ENCODE results near the gene ZIC1.

Gene ZIC1

GRCh38 chr3:147397155-147397874 lies 11.8 kb upstream of the ZIC1 start:
- DNase-seq = no peak

- DNase-seq = no peak
Measured at GRCh38 chr3:147397875-147398812, 11.0 kb upstream of the ZIC1 start.

GRCh38 chr3:147398813-147399534 lies 10.2 kb upstream of the ZIC1 start:
- no peak for DNase-seq

DNA sequence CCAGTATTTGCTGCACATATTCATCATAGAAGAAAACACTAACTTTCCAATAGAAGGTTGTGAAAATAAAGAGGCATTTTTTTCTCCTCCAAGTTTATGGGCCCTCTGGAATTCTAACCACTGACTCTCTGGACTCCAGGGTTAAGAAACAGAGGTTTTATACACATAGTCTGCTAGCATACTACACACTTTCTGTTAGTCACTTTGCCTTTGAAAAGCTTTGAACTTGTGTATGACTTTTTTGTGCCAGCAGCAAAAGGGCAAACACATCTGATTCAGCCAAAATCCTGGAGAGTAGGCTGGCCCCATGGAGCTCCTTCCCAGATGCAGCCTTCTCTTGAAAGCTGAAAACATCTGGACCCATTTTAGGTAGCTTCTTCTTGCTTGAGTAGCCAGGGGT lies 9.1 kb upstream of the ZIC1 start:
- no peak for DNase-seq

DNA sequence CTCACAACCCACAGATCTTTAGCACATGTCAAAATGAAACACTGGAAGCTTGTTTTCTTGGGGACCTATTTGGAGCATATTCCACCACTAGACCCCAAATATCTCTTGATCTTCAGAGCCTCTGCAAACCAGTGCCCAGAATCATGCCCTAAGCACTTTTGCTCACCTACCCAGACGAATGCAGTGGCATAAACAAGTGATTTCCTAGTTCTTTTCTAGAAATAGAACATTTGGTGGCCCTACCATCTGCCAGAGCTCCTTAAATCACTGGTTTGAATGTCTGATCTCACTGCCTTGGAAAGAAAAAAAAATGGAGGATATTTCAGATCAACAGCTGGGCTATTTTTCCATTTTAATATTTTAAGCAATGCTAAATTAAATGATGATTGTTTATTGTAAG lies 8.2 kb upstream of the ZIC1 start:
- DNase-seq = no peak

DNA sequence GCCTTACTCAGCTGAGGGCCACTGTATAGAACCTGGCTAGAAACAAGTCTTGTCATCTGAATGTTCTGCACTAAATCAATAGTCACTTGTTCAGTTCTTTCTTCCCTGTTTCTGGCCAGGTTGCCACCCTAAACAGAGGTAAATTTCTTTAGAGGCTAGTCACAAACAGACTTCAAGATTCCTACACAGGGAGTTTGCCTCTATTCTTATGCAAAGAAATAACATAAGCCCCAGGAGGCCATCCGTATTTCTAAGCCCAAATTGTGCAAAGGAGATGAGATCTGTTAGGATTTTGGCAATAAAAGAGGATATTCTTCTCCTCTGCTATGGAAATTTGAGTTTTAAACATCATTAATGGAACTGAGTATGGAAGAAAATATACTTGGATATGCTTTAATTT lies 7.7 kb upstream of the ZIC1 start:
- DNase-seq = no peak

DNA sequence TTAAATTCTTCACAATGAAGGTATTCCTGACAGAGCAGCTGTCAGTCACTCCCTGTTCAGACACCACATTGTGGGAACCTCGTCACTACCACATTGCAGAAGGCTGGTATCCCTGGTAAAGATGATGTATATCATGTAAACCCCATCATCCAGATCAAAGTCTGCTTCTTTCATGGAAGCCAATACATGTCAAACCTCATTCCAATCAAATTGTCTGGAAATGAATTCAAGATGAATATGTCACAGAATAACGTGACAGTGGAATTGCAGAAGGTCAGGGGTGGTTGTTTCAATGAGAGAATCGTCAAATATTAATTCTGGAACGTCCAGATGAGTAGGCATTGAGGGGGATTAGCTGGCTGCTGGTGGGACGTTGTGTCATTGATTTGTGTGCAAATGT lies 7.0 kb upstream of the ZIC1 start:
- no peak for DNase-seq

DNA sequence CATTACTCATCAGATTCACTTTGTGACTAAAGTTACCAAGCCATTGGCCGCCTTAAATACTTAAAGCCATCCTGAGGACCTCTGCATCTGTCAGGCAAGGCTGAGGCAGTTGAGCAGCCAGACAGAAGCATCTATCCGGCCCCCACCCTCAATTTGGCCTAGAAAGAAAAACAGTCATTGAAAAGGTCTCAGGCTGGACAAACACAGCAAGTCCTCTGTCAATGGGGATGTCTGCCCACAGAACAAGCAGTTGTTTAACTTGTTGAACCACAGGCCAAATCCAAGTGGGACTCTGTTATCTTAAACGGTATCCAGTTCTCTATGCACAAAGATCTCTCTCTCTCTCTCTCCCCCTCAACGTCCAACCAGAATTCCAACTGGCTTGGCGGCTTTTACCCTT lies 5.7 kb upstream of the ZIC1 start:
- DNase-seq = no peak

GRCh38 chr3:147404000-147404799 lies 5.0 kb upstream of the ZIC1 start:
- DNase-seq = no peak

DNA sequence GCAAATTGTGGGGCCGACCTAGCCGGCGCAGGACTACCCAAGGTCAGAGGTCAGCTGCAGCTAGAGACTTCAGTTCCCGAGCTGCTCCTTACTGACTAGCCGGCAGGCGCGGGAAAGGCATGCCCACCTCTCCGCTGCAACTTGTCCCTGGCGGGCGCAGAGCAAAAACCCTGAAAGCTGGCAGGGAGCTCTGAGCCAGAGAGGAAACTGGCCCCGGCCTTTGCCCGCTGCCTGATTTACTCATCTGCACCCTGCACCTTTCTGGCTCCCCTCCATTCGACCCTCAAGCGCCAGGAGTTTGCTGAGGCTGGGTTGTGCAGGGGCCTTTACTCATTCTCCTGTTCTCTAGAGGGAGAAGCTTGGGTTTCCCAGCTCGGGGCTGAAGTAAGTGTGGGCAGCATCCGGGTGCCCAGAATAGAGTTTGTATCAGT lies 4.3 kb upstream of the ZIC1 start:
- no peak for DNase-seq

DNA sequence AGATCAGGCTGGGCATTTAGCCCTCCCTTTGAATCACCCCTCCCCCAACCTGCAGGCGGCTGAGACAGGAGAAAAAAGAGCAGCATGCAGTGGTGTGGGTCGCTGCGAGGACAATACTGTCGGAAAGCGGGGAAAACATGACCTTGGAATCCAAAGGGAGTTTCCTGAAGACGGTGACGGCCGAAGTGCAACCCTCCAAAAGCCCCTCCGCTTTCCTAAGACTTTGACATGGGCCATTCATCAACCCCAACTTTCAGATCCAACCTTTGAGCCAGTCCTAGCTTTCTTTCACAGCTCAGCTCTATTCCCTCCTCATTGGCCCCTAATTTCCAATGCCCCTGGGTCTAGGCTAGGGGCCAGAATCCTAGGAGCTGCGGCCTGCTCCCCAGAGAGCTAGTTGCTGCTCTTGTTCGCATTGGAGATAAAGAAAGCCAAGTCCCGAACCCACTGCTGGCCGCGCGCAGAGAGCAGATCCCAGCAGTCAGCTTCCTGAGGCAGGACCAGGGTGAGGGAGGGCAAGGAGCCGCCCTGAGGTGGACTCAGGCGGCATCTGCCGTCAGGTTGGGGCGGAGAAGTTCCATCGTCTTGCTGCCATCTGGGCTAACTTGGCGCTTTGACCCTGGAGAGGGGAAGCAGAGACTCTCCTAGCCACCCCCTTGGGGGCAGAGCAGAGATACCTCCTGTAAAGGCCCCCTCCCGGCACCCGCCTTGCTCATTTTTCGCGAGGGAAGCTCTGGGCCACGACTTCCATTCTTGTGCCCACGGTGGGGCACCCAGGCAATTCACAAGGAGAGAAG lies 3.7 kb upstream of the ZIC1 start:
- no peak for DNase-seq

GRCh38 chr3:147406028-147406931 lies 2.9 kb upstream of the ZIC1 start, which contains the start of gene ZIC4:
TSS of gene ZIC4 (minus strand) at chr3:147406543. CDS start at chr3:147402797, 3,746 bp downstream.
- no peak for DNase-seq

- no peak for DNase-seq
Measured at GRCh38 chr3:147407114-147407497, 2.1 kb upstream of the ZIC1 start.

GRCh38 chr3:147407498-147408187 lies 1.5 kb upstream of the ZIC1 start:
- no peak for DNase-seq

- DNase-seq = no peak
Measured at GRCh38 chr3:147408188-147409100, 721 bp upstream of the ZIC1 start.

DNA sequence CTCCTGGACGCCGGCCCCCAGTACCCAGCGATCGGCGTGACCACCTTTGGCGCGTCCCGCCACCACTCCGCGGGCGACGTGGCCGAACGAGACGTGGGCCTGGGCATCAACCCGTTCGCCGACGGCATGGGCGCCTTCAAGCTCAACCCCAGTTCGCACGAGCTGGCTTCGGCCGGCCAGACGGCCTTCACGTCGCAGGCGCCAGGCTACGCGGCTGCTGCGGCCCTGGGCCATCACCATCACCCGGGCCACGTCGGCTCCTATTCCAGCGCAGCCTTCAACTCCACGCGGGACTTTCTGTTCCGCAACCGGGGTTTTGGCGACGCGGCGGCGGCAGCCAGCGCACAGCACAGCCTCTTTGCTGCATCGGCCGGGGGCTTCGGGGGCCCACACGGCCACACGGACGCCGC lies 956 bp downstream of the ZIC1 start:
- no peak for DNase-seq

DNA sequence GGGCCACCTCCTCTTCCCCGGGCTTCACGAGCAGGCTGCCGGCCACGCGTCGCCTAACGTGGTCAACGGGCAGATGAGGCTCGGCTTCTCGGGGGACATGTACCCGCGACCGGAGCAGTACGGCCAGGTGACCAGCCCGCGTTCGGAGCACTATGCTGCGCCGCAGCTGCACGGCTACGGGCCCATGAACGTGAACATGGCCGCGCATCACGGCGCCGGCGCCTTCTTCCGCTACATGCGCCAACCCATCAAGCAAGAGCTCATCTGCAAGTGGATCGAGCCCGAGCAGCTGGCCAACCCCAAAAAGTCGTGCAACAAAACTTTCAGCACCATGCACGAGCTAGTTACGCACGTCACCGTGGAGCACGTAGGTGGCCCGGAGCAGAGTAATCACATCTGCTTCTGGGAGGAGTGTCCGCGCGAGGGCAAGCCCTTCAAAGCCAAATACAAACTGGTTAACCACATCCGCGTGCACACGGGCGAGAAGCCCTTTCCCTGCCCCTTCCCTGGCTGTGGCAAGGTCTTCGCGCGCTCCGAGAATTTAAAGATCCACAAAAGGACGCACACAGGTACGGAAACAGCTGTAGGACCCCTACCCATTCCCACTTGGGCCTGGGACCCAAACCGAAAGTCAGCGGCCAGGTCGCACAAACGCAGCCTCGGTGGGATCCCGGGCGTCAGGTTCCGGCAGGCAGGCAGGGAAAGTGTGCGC lies 1.5 kb downstream of the ZIC1 start:
- no peak for DNase-seq

DNA sequence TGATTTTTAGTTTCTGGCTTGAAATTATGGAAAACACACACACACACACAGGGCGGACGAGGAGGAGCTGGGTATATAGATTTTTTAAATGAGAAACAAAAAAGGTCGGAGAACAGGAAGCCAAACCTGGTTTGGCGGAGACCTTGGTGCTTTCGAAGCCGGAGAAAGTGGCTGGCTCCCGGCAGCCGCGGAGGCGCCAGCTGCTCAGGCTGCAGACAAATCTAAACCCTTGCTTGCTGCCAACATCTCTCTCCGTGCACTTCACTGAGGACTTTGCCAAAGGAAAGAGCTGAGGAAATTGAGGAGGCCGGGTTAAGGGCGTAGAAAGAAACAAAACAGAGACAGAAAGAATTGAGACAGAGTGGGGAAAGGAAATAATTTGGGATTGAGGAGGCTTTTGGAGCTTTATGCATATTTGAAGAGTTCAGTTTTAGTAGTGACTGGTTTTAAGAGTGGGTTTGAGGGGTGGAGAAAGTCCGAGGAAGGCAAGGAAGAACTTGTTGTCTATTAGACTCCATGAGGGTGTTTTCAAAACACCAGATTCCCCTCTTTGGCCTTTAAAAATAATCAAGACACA lies 2.2 kb downstream of the ZIC1 start:
- DNase-seq = no peak

Data from activated CD8-positive, alpha-beta memory T cell treated with anti-CD3 and anti-CD28 coated beads, Interleukin-2, amount 50 U/mL, for 48 hours (primary cell).